Adipose tissue (tissue), 3 donors: ENCODE results near the gene GLT1D1. TPM values are rescaled to one million over a fixed set of nuclear protein-coding genes. Genes with fewer than 3 reads are reported as not detected.

Source experiments
- H3K27ac ChIP-seq: one replicate; pipeline ENCODE4 v1.5.1; 2013; ENCODE audit warnings: low read depth, low read length
- WGBS, 3 donors: extraction: QIAGEN DNeasy Blood & Tissue Kit; methylation state at CpG; one replicate each; pipeline ENCODE4 v1.1.7; 2013; 5-methylcytosine and 5-hydroxymethylcytosine counted together
- polyA plus RNA-seq, 3 donors: library from polyadenylated mRNA; stranded (reverse); fragments of 200-250 nt; gene quantifications; one replicate each; pipeline ENCODE4 v1.2.3, GENCODE V29; 2013
- donor health status: healthy with polysubstance abuse.
- donor health status: Bipolar disorder and iron deficiency.
- donor health status: healthy.

Gene GLT1D1
- polyA plus RNA-seq, 3 donors = 0.20 to 7.0 (median 3.4) TPM

DNA sequence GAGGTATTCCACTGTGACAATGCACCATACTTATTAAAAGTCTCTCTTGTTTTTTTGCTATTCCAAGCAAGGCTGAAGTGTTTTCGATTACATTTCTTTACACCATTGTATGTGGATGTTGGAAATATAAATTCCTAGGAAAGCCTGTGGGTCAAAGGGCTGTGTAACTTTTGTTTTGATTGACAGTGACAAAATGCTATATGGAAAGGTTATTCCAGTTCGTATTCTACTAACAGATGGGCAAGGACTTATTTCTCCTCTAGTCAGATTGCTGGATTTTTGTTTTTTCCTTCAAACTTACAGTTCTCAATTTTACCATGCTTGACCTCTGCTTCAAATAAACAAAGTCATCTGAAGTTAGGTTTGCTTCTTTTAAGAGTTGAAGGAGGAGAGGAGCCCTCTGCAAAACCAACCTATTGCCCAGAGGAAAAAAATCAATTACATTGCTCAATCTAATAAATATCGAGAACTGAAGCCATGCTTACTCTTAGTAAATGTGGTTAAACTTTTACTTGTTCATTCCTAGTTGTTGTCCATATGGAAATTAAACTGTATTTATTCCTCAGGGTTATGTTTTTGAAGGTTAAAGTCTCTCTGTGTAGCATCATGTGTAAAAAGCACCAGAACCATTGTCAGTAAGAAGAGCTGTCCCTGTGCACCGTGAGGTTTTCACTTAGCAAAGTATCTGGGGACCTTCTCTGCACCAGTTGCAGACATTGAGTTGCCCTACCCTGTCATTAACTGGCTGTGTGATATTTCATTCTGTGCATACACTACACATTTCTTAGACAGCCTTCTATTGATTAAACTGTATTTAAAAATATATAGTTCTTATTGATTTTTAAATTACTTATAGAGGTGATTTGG, 26.9 kb downstream of the GLT1D1 start:
- H3K27ac ChIP-seq = no peak overlapping the region
- 44 to 84% (median 80%) methylated on average over 4 of the region's 4 CpGs for WGBS, 3 donors

DNA sequence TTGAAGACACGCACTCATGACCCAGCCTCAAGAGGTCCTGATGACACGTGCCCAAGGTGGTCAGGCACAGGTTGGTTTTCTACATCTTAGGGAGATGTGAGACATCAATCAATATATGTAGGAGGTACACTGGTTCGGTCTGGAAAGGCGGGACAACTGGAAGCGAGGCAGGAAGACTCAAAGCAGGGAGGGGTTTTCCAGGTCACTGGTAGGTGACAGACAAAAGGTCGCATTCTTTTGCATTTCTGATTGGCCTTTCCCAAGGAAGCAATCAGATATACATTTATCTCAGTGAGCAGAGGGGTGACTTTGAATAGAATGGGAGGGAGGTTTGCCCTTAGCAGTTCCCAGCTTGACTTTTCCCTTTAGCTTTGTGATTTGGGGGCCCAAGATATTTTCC, 38.6 kb downstream of the GLT1D1 start:
- 45 to 83% (median 70%) methylated on average over 6 of the region's 6 CpGs for WGBS, 3 donors
- H3K27ac ChIP-seq = no peak overlapping the region

DNA sequence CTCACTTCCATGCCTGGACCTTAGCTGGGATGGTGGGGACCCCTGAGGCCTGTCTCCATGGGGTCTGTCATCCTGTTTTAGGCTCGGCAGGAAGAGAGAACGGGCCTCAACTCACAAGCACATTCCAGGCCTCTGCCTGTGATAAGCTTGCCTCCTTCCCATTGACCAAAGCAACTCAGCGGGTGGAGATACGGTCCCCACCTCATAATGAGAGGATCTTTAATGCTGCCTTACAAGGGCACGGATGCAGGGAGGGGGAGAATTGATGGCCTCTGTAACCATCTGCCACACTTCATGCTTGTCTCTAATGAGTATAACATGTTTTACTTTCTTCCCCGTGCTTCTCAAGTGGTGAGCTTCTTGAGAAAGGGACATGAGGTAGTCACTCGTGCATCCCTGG, 50.0 kb downstream of the GLT1D1 start:
- WGBS, 3 donors = 67 to 83% (median 77%) methylated on average over 7 of the region's 7 CpGs
- no peak overlapping the region for H3K27ac ChIP-seq

DNA sequence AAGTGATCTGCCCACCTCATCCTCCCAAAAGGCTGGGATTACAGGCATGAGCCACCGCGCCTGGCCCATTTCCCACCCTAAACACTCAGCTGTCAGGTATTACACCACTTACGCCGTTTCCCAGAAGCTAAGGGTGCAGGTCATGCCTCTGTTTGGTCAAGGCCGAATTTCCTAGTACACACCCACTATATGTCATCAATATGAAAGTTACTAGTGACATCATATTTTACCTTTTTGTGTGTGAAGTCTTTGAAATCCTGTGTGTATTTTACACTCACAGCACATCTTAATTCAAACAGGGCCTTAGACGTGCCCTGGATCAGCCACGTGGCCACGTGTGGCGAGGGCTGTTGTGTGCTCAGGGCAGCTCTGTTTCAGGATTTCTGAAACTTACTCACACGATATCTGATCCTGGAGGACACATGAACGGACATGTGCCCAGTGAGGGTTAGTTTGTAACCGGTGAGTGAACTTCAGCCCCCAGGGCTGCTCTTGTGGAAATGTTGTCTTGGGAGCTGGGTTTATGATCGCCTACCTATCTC, 51.8 kb downstream of the GLT1D1 start:
- 60 to 86% (median 84%) methylated on average over 13 of the region's 13 CpGs for whole genome bisulfite sequencing, 3 donors
- H3K27ac ChIP-seq = no peak overlapping the region

DNA sequence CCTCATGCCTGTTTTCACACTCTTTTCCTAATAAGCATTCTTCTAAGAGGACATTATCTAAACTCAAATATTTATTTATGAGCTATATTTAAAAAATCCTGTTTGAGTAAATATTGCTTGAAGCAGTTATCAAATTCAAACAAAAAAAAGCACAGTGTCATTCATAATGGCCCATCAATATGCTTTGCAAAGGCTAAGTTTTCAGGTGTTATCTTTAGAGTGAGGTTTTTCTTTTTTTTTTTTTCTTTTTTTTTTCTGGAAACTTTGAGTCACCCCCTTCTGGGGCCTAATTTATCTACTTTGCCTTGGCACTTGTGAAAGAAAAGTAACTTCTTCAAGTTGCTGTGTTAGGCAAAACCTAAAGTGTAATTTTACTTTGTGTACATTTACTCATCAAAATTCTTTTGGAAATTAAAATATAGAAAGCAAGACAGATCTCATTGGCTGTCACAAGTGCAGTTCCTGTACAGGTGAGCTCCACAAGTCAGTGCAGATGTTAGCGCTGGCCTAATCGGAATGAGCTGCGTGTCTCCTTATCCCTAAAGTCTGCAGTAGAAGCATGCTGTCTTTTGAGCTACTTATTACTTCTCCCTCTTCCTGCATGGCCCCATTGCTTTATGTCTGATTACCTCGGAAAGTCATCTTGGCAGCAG, 53.3 kb downstream of the GLT1D1 start:
- no peak overlapping the region for H3K27ac ChIP-seq
- 60 to 91% (median 81%) methylated on average over 4 of the region's 4 CpGs for WGBS, 3 donors

DNA sequence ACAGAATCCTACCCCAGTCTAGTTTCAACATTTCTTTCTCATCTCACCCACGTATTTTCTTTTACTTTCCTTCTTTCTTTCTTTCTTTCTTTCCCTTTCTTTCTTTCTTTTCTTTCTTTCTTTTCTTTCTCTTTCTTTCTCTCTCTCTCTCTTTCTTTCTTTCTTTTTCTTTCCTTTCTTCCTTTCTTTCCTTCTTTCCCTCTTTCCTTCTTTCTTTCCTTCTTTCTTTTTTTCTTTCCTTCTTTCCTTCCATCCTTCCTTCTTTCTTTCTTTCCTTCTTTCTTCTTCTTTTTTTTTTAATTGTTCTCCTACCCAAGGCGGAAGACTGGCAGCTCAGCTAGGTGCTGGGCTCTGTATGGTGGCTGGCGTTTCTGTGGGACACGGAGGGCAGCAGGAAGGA, 55.0 kb downstream of the GLT1D1 start:
- WGBS, 3 donors = 77 to 91% (median 84%) methylated on average over 4 of the region's 4 CpGs
- H3K27ac ChIP-seq = no peak overlapping the region

DNA sequence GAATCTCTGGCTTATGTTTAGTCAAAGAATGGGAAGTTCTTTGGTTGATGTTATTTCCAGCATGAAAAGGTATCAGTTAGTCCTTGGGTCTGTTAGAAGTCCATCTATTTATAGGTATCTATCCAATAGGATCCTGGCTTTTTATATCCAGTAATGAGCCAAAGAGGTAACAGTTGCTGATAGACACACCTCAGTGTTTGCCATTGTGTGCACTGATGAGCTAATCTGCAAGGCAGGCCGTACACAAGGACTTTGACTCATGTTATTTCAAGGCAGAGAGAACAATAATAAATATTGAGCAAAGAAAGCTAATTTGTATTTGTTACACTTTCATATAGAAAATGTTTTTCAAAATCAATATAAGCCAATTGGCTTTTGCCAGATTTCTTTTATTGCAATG, 56.4 kb downstream of the GLT1D1 start:
- H3K27ac ChIP-seq = no peak overlapping the region
- WGBS, 3 donors = 37 to 80% (median 69%) methylated on average over 1 of the region's 1 CpG

DNA sequence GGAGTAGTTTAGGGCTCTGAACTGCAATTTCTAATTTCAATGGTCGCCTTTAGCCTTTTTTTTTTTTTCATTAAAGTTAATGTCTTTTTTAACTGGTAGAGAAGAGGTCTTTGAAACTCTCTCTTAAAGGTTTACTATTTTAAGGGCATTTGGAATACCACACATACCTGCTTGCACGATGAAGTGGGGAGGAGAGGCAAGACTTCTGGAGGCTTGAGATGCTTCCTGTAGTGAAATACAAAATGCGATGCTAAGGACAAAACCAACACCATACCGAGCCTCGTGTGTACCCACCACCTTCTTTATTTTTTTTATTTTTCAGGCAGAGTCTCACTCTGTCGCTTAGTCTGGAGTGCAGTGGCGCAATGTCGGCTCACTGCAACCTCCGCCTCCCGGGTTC, 57.4 kb downstream of the GLT1D1 start:
- WGBS, 3 donors = 86 to 93% (median 86%) methylated on average over 10 of the region's 10 CpGs
- no peak overlapping the region for H3K27ac ChIP-seq

DNA sequence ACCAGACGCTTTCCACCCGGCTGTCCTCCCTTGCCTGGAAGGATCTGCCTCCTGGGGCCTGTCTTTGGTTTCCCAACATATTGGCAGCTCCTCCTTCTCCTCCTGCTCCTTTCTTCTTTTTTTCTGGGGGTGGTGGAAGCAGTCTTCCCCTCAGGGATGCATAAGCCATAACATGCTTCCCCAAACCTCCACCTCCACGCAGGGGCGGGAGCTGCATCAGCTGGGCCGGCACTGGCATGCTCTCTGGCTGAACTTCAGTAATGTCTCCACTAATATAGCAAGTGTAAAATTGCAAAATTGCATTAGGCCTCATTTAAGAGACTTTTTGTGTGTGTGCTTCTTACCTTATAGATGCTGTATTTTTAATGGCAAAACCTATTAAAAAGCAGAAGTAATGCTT, 58.6 kb downstream of the GLT1D1 start:
- WGBS, 3 donors = 60 to 80% (median 70%) methylated on average over 5 of the region's 5 CpGs
- H3K27ac ChIP-seq = no peak overlapping the region

DNA sequence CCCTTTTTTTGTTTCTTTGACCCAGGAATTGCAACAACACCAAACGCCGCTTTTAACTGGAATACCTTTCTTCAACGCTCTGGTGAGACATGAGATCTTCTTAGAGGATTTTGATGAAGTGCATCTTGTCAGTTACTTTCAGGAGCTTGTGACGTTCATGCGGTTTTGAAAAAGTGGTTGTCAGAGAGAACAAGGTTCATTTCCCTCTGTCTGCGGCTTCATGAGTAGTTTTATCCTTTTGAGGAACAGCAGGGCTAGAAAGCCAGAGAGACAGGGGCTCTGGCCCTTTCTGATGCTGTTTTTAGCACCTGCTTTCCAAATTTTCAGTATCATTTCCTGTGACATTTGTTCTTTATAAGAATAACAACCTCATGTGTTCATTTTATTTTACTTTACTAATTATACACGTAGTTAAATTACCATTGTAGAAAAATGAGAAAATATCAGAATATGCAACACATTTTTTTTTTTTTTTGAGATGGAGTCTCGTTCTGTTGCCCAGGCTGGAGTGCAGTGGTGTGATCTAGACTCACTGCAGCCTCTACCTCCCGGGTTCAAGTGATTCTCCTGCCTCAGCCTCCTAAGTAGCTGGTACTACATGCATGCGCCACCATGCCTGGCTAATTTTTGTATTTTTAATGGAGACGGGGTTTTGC, 61.8 kb downstream of the GLT1D1 start:
- H3K27ac ChIP-seq = no peak overlapping the region
- 72 to 76% (median 73%) methylated on average over 11 of the region's 11 CpGs for WGBS, 3 donors

DNA sequence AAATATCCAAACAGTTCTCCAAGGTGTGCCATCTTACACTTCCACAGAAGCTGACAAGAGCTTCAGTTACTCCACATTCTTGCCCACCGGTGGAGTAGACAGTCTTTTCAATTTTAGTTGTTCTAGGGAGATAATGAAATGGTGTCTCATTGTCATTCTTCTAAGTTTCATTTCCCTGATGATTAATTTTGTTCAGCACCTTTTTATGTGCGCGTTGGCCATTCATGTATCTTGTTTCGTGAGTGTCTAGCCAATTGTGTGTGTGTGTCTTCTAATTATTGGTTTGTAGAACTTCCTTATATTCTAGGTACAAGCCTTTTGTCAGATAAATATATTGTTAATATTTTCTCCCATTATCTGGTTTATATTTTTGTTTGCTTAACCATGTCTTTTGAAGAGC, 63.1 kb downstream of the GLT1D1 start:
- no peak overlapping the region for H3K27ac ChIP-seq
- WGBS, 3 donors = 84 to 91% (median 89%) methylated on average over 4 of the region's 4 CpGs

DNA sequence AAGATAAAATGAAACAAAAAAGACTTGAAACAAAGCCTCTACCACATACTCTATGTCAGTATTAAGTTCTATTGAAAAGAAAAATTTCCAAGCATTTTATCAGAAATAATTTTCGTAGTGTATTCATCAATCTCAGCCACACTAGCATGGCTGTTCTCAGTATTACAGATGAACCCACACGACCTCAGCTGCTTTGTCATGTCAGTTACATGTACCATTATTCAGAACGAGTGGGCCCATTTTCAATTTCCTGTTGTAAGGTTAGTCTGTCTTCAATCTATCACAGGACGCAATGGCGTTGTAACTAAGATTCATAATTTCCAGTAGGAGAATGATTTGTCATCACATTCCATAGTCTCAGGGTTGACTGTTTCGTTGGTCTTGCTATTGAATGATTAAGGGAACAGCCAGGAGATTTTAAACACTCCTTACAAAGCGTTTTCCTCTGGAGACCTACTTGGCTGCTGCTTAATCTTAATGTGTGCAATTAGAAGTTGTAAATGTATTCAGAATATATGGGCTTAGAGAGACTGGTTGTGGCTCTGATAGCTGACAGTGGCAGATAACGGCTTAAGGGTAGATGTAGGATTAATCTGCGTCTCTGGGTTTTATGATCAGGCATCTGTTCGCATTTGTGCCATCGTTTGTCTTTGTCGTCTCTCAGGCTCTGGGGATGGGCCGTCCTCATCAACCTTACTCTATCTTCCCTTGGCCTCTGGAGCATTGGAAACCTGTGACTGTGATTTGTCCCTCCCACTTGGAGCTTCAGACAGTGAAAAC, 65.4 kb downstream of the GLT1D1 start:
- no peak overlapping the region for H3K27ac ChIP-seq
- WGBS, 3 donors = 53 to 57% (median 55%) methylated on average over 13 of the region's 13 CpGs

DNA sequence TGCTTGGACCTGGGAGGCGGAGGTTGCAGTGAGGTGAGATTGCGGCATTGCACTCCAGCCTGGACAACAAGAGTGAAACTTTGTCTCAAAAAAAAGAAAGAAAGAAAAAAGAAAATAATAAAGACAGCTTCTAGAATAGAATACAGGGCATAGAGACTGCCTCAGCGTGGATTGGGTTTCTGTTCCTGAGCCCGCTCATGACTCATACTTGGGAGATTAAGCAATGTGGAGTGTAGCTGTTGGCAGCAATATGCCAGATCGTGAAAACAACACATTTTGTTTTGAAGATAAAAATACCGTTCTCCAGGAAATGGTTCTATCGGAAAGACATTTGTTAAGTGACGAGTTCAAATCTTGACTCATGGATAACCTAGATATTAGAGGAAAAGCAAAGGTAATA, 67.2 kb downstream of the GLT1D1 start:
- no peak overlapping the region for H3K27ac ChIP-seq
- 47 to 76% (median 51%) methylated on average over 8 of the region's 8 CpGs for WGBS, 3 donors

DNA sequence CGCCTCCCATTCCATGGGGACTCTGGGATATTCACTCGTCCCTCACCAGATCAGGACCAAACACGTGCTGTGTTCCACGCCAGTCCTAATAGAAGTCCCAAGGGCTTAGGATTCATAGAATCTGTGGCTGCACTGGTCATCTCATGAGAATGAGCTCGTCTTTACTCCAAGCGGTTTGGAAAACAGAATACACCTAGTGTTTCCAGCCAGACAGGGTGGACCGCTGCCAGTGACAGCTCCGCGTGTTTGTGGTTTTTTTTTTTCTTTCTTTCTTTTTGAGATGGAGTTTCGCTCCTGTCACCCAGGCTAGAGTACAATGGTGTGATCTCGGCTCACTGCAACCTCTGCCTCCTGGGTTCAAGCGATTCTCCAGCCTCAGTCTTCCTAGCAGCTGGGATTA, 75.1 kb downstream of the GLT1D1 start:
- 78 to 82% (median 79%) methylated on average over 12 of the region's 12 CpGs for WGBS, 3 donors
- H3K27ac ChIP-seq = no peak overlapping the region

DNA sequence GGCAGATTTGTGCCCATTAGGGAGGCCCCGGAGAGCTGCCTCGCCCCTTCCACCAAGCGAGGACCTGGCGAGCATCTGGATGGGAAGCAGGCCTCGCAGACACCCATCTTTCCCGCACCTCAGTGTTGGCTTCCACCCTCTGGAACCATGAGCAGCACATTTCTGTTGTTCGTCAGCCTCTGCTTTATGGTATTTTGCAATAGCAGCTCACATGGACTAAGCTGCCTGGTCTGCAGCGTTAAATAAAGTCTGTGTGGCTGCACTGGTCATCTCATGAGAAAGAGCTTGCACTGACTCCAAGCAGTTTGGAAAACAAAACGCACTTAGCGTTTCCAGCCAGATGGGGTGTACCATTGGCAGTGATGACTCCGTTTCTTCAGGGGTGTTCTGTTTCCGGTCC, 75.8 kb downstream of the GLT1D1 start:
- 70 to 81% (median 77%) methylated on average over 12 of the region's 12 CpGs for WGBS, 3 donors
- no peak overlapping the region for H3K27ac ChIP-seq

DNA sequence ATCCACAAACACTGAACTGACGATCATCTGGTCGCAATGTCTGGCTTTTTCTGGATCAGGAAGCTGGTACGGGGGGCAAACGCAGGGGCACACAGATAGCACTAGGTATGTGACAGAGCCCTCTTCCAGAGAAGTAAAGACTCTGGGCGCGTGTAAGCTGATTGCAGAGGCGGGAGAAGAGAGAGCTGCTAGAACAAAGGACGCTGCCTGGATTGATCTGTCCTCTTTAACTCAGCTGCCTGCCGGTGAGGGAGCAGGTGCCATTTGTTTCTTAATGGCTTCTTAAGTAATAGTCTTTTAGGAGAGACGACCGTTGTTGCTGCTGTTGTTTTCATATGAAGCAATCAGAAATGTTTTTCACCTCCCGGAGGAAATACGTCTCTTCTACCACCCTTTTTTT, 77.3 kb downstream of the GLT1D1 start:
- WGBS, 3 donors = 41 to 61% (median 58%) methylated on average over 13 of the region's 13 CpGs
- no peak overlapping the region for H3K27ac ChIP-seq

DNA sequence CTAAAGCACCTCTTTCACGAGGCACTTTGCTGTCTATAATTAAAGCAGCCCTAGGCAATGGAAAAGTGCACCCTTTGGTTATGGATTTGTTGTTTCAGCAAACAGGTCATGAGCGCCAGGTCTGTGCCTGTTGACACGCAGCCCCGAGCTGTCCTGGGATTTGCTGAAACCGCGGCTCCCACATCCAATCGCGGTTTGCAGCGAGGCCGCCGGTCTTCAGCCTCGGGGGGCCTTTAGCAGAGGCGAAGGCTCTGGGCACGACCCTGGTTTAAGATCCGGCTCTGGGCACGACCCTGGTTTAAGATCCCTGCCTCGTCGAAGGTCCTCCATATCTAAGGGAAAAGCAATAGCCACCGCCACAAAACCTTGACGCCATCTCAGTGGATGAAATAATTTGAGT, 79.2 kb downstream of the GLT1D1 start:
- H3K27ac ChIP-seq = no peak overlapping the region
- WGBS, 3 donors = 78 to 83% (median 80%) methylated on average over 20 of the region's 20 CpGs

DNA sequence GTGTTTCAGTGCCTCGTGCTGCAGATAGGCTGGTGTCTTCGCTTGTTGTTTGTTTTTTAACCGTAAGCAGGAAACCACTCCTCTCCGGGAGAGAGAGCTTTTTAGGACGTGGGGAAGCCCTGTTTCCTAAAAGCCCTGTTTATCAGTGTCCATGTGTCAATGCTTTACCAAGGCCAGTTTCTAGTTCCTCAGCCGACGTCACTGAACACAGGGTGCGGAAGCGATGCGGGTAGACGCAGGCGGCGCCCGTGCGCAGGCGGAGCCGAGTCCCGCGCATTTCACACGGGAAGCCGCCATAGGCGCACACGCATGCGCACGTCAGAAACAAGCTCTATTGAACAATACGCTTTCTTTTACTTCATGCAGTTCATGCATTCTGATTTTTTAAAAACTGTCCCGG, 79.8 kb downstream of the GLT1D1 start:
- no peak overlapping the region for H3K27ac ChIP-seq
- 80 to 84% (median 81%) methylated on average over 27 of the region's 27 CpGs for WGBS, 3 donors
